Frontal cortex (tissue), 4 donors: ENCODE measurements around the gene RNASE12. TPM values are rescaled to one million over a fixed set of nuclear protein-coding genes. Genes with fewer than 3 reads are reported as not detected.
"Not testable (repeated sequence)": the region's sequence is repeated elsewhere in the genome, so short reads cannot be mapped to it uniquely, and the experiment has no call there.

Experiments
- DNase-seq, 2 donors: peaks; one replicate each; pipeline ENCODE4 v3.0.0; 2012; ENCODE audit warnings: low spot score in 2 of 2
- FAIRE-seq: peaks from 2 replicates; lab custom pipeline; 2012; peaks lifted over from hg19 to GRCh38; lab: Jason Lieb, UNC
- total RNA-seq: library from RNA; depleted of rRNA; stranded (reverse); fragments of >200 nt; gene quantifications from one replicate; pipeline ENCODE4 v1.2.3, GENCODE V29; 2014
- donor health status: control.
- donor health status: control.
- donor health status: control.

RNASE12 gene
- total RNA-seq, 1 donor from 2014 or later, result not detected

- FAIRE-seq, result no peak
- DNase-seq, result no peak
These were observed 23.1 kb upstream of the RNASE12 start for GRCh38 chr14:20614038-20614840.

GRCh38 chr14:20613094-20614037 is 22.2 kb upstream of the RNASE12 start:
- no peak for FAIRE-seq
- peak; percentile 58 to 68 for DNase-seq

- FAIRE-seq, result no peak
- no peak for DNase-seq
These were observed 21.2 kb upstream of the RNASE12 start for GRCh38 chr14:20612403-20612802.

GRCh38 chr14:20611277-20611676 is 20.1 kb upstream of the RNASE12 start:
- FAIRE-seq, result no peak
- DNase-seq, result no peak

- FAIRE-seq (no peak), DNase-seq (peak; percentile 61 to 71)
These were observed 19.0 kb upstream of the RNASE12 start for GRCh38 chr14:20610002-20610765.

GRCh38 chr14:20609215-20610001 is 18.2 kb upstream of the RNASE12 start:
- FAIRE-seq (no peak), DNase-seq (peak; percentile 79 to 84)

GRCh38 chr14:20608383-20609110 is 17.4 kb upstream of the RNASE12 start:
- no peak for FAIRE-seq
- no peak for DNase-seq

GRCh38 chr14:20607617-20608016 is 16.4 kb upstream of the RNASE12 start:
- no peak for FAIRE-seq

GRCh38 chr14:20606902-20607242 is 15.7 kb upstream of the RNASE12 start:
- DNase-seq (no peak), FAIRE-seq (no peak)

More at GRCh38 chr14:20607617-20608016, 16.4 kb upstream of the RNASE12 start:
- DNase-seq, result no peak

GRCh38 chr14:20606190-20606901 is 15.2 kb upstream of the RNASE12 start:
- no peak for FAIRE-seq
- no peak for DNase-seq

- FAIRE-seq, result no peak
- DNase-seq, result no peak
These were observed 12.9 kb upstream of the RNASE12 start for GRCh38 chr14:20603813-20604690.

- FAIRE-seq, result no peak
- DNase-seq, result no peak
These were observed 11.4 kb upstream of the RNASE12 start for GRCh38 chr14:20602583-20602982.

- FAIRE-seq (no peak), DNase-seq (no peak)
These were observed 10.3 kb upstream of the RNASE12 start for GRCh38 chr14:20601522-20601921.

GRCh38 chr14:20597108-20597507 is 5.9 kb upstream of the RNASE12 start:
- no peak for DNase-seq
- FAIRE-seq, result no peak

GRCh38 chr14:20595726-20596125 is 4.5 kb upstream of the RNASE12 start:
- FAIRE-seq, result not testable (repeated sequence)

GRCh38 chr14:20592574-20592973 is 1.4 kb upstream of the RNASE12 start:
- DNase-seq (no peak), FAIRE-seq (no peak)

More at GRCh38 chr14:20595726-20596125, 4.5 kb upstream of the RNASE12 start:
- DNase-seq, result not testable (repeated sequence)
